HEK293 (cell line): ENCODE measurements around the gene SPIRE1.

Experiments
- CTCF ChIA-PET: fragments of 350-600 bp; formaldehyde crosslinking; extraction: SDS; loops from one replicate; lab custom pipeline; 2021; ENCODE audit warnings: antibody characterized with exemption; lab: Yijun Ruan, JAX
- POLR2A ChIA-PET: fragments of 300-600 bp; formaldehyde crosslinking; extraction: SDS; loops from one replicate; lab custom pipeline; 2020; ENCODE audit warnings: antibody characterized with exemption, inconsistent platforms; lab: Yijun Ruan, JAX
- H3K27ac ChIP-seq: fragments of 200-500 bp; sonication (Bioruptor generic); 2 replicates; pipeline ENCODE4 v1.5.1; 2014; ENCODE audit warnings: low read depth, low read length, control low read depth, inconsistent platforms; ENCODE audit errors: extremely low read depth
- H3K36me3 ChIP-seq, 2 experiments: fragments of 200-500 bp in 1 of 2; sonication (Bioruptor generic) in 1 of 2; 1 replicate in 1 of 2; 2 replicates in 1 of 2; pipeline ENCODE4 v1.5.1; 2014 to 2017; ENCODE audit warnings: inconsistent platforms in 2 of 2, low read length in 2 of 2; ENCODE audit not compliant: control insufficient read depth in 2 of 2, insufficient read depth in 1 of 2
- H3K4me1 ChIP-seq: fragments of 200-500 bp; sonication (Bioruptor generic); 2 replicates; pipeline ENCODE4 v1.5.1; 2014; ENCODE audit warnings: mild to moderate bottlenecking, low read length, inconsistent platforms; ENCODE audit not compliant: control insufficient read depth, insufficient read depth
- H3K4me3 ChIP-seq: 2 replicates; pipeline ENCODE4 v1.5.1; 2011; ENCODE audit warnings: low read depth, mild to moderate bottlenecking, control low read depth, low read length, moderate library complexity
- H3K9me3 ChIP-seq: fragments of 200-500 bp; sonication (Bioruptor generic); 2 replicates; pipeline ENCODE4 v1.5.1; 2014; ENCODE audit warnings: low read depth, low read length, inconsistent platforms; ENCODE audit not compliant: control insufficient read depth, insufficient read depth
- GFI1B ChIP-seq: fragments of 450-650 bp; formaldehyde crosslinking; IDR thresholded peaks from 2 replicates; pipeline ENCODE4 v1.5.1; 2016; ENCODE audit warnings: missing biosample characterization, missing genetic modification characterization
- GLI4 ChIP-seq: fragments of 450-650 bp; formaldehyde crosslinking; IDR thresholded peaks from 2 replicates; pipeline ENCODE4 v1.5.1; 2016; ENCODE audit warnings: missing biosample characterization, missing genetic modification characterization
- GLIS1 ChIP-seq: fragments of 450-650 bp; formaldehyde crosslinking; IDR thresholded peaks from 2 replicates; pipeline ENCODE4 v1.5.1; 2016; ENCODE audit warnings: missing biosample characterization, missing genetic modification characterization
- HOXA7 ChIP-seq: sonication (generic); formaldehyde crosslinking; IDR thresholded peaks from 2 replicates; pipeline ENCODE4 v1.8.1; 2022; ENCODE audit warnings: missing genetic modification reagents, borderline replicate concordance
- KLF16 ChIP-seq: fragments of 450-650 bp; formaldehyde crosslinking; IDR thresholded peaks from 2 replicates; pipeline ENCODE4 v1.5.1; 2017; ENCODE audit warnings: missing biosample characterization, missing genetic modification characterization
- MEIS1 ChIP-seq: sonication (generic); formaldehyde crosslinking; IDR thresholded peaks from 2 replicates; pipeline ENCODE4 v1.8.1; 2022; ENCODE audit warnings: missing genetic modification reagents, mild to moderate bottlenecking, borderline replicate concordance
- PRDM1 ChIP-seq: fragments of 450-650 bp; formaldehyde crosslinking; IDR thresholded peaks from 2 replicates; pipeline ENCODE4; 2016; ENCODE audit warnings: missing biosample characterization, missing genetic modification characterization
- RBAK ChIP-seq: fragments of 450-650 bp; formaldehyde crosslinking; IDR thresholded peaks from 2 replicates; pipeline ENCODE4 v1.5.1; 2016; ENCODE audit warnings: missing biosample characterization, missing genetic modification characterization
- REST ChIP-seq: fragments of 450-650 bp; formaldehyde crosslinking; IDR thresholded peaks from 2 replicates; pipeline ENCODE4 v1.5.1; 2016; ENCODE audit warnings: missing biosample characterization, missing genetic modification characterization
- TCF7L2 ChIP-seq: IDR thresholded peaks from 2 replicates; pipeline ENCODE4 v1.6.1; 2011; ENCODE audit warnings: low read depth, mild to moderate bottlenecking, inconsistent platforms, low read length, moderate library complexity, borderline replicate concordance
- ZBTB20 ChIP-seq: fragments of 450-650 bp; formaldehyde crosslinking; IDR thresholded peaks from 2 replicates; pipeline ENCODE4 v1.5.1; 2016; ENCODE audit warnings: missing biosample characterization, missing genetic modification characterization
- ZEB2 ChIP-seq: fragments of 450-650 bp; formaldehyde crosslinking; IDR thresholded peaks from 2 replicates; pipeline ENCODE4 v1.5.1; 2016; ENCODE audit warnings: missing biosample characterization, missing genetic modification characterization
- ZNF112 ChIP-seq: fragments of 450-650 bp; formaldehyde crosslinking; IDR thresholded peaks from 2 replicates; pipeline ENCODE4 v1.5.0; 2017; ENCODE audit warnings: missing biosample characterization, missing genetic modification characterization
- ZNF23 ChIP-seq: fragments of 450-650 bp; formaldehyde crosslinking; IDR thresholded peaks from 2 replicates; pipeline ENCODE4 v1.5.1; 2016; ENCODE audit warnings: missing biosample characterization, missing genetic modification characterization, borderline replicate concordance
- ZNF292 ChIP-seq: fragments of 450-650 bp; formaldehyde crosslinking; IDR thresholded peaks from 2 replicates; pipeline ENCODE4 v1.5.1; 2016; ENCODE audit warnings: low read depth, missing biosample characterization, missing genetic modification characterization, borderline replicate concordance
- ZNF398 ChIP-seq: fragments of 450-650 bp; formaldehyde crosslinking; IDR thresholded peaks from 2 replicates; pipeline ENCODE4 v1.5.1; 2017; ENCODE audit warnings: missing biosample characterization, missing genetic modification characterization
- ZNF560 ChIP-seq: fragments of 450-650 bp; formaldehyde crosslinking; IDR thresholded peaks from 2 replicates; pipeline ENCODE4 v1.5.1; 2017; ENCODE audit warnings: missing biosample characterization, missing genetic modification characterization, borderline replicate concordance
- ZNF600 ChIP-seq: fragments of 450-650 bp; formaldehyde crosslinking; IDR thresholded peaks from 2 replicates; pipeline ENCODE4 v1.5.1; 2016; ENCODE audit warnings: missing biosample characterization, missing genetic modification characterization

SPIRE1 gene

GRCh38 chr18:12458771-12459170, 199.1 kb downstream of the SPIRE1 start (continued):
- TF ChIP-seq ZNF23 (tag by site-specific recombination), result no peak

GRCh38 chr18:12456441-12456840, 201.5 kb downstream of the SPIRE1 start:
- no peak overlapping the region for H3K4me3 ChIP-seq
- peaks cover 10 to 46% of the 10 kb centered on the region in 2 experiments for H3K36me3 ChIP-seq
- no peaks in the 10 kb centered on the region for H3K9me3 ChIP-seq
- TF ChIP-seq PRDM1 (tag by site-specific recombination) (no peak), GLIS1 (no peak), ZBTB20 (tag by site-specific recombination) (no peak), ZNF112 (no peak), ZNF600 (no peak), GFI1B (tag by site-specific recombination) (no peak), RBAK (tag by site-specific recombination) (no peak), HOXA7 (CRISPR knock-in tag) (no peak), ZEB2 (tag by site-specific recombination) (no peak), ZNF560 (no peak), REST (no peak)
- TF ChIP-seq, all 188 proteins: peak for 0
- POLR2A ChIA-PET, result no interaction called here
- CTCF ChIA-PET, result interaction anchor here (1.0 kb wide), 1 partner anchor 185 kb away, joined by 3 read pairs; no protein-coding TSS in a partner anchor
- no peaks in the 10 kb centered on the region for H3K4me1 ChIP-seq
- H3K27ac ChIP-seq, result no peak overlapping the region

- Histone ChIP-seq H3K27ac (no peak overlapping the region), H3K4me1 (no peaks in the 10 kb centered on the region), H3K4me3 (no peak overlapping the region), H3K9me3 (no peaks in the 10 kb centered on the region), H3K36me3 (peaks cover 10 to 42% of the 10 kb centered on the region in 2 experiments)
- TF ChIP-seq MEIS1 (CRISPR knock-in tag), result no peak
- no peak for TF ChIP-seq KLF16 (tag by site-specific recombination)
- TF ChIP-seq TCF7L2, result no peak
- no peak for TF ChIP-seq ZNF292
- TF ChIP-seq GLI4, result no peak
- TF ChIP-seq ZNF398 (tag by site-specific recombination), result no peak
- POLR2A ChIA-PET, result no interaction called here
- CTCF ChIA-PET, result interaction anchor here (0.7 to 1.0 kb wide), 3 partner anchors 17 to 184 kb away, joined by 3 to 4 read pairs (median 4); no protein-coding TSS in a partner anchor
Measured at GRCh38 chr18:12455496-12455895, 202.4 kb downstream of the SPIRE1 start.
